Measurements from ENCODE around the gene ALPL.
A peak's percentile ranks its signal among the peaks of the same experiment; 100 is the strongest.
"Not testable (repeated sequence)": the region's sequence is repeated elsewhere in the genome, so short reads cannot be mapped to it uniquely, and the experiment has no call there.

ALPL gene

GRCh38 chr1:21507511-21508270 lies 1.5 kb upstream of the ALPL start:
- no peak for DNase-seq (ENCODE audit: low read depth in 2 of 2)

DNA sequence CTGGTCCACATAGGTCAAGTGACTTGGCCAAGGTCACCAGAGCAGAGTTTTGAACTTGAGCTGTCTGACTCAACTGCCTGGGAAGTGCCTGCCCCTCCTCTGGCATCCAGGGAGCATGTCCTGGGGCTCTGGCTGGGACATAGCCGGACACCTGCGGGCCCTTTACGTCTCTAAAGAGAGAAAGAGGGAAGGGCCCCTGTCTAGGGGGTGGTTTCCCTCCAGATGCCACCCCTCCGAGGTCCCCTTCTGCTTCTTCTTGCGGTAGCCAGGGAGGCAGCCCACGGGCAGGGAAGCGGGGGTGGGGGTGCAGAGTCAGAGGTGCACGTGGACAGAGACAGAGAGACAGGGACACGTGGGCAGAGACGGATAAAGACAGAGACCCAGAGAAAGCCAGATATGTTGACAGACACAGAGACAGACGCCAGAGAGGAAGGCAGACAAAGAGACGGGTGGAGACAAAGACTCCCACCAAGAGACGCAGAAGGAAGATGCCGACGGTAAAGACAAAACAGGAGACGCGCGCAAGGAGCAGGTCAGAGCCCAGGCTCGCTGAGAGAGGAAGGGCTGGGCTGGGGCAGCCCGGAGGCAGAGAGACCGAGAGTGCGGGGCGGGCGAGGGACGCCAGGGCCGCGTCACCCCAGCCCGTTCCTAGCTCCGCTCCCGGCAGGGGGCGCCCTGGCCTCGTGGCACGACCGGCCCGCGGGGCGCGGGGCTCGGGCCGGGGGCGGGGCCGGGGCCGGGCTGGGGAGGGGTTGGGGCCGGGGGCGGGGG lies 458 bp upstream of the ALPL start:
- peak in 1 of 2 donors; percentile 9 for DNase-seq (ENCODE audit: low read depth in 2 of 2)

DNA sequence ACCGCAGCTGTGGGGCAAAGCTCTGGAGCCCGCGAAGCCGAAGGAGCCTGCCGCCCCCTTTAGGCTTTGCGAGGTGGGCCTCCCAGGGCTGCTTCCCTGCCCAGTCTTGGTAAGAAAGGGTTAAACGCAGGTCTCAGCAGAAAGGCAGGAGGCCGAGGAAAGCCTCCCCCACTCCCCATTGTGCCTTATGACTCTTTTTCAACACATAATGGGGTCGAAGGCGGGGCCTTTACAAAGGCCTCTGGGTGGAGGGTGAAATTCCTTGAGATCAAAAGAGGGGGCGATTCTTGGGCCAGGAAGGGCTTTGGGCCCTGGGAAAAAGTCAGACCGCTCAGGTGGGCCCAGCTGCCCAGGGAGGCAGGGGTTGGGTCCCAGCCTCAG lies 880 bp downstream of the ALPL start:
- no peak for DNase-seq (ENCODE audit: low read depth in 2 of 2)

GRCh38 chr1:21510885-21511578 lies 1.8 kb downstream of the ALPL start:
- DNase-seq (ENCODE audit: low read depth in 2 of 2), result no peak

GRCh38 chr1:21511579-21512522 lies 2.6 kb downstream of the ALPL start:
- no peak for DNase-seq (ENCODE audit: low read depth in 2 of 2)

DNA sequence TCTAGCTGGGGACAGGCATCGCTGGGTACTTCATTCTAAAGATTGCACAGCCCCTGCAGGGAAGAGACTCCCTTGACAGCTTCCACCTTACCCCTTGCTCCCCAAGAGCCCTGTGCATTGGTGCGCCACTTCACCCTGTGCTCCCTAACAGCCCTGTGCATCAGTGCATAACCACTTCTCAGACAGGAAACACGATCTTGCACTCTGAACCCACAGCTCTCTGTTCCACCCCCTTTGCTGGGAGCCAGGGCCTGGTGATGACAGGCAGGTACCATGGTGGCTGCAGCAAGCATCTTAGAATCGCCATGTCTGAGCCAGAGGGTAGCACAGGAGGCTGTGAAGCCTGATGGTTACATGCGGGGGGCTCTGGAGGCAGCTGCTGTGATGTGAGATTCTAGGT lies 5.0 kb downstream of the ALPL start:
- DNase-seq (ENCODE audit: low read depth in 2 of 2), result no peak

DNA sequence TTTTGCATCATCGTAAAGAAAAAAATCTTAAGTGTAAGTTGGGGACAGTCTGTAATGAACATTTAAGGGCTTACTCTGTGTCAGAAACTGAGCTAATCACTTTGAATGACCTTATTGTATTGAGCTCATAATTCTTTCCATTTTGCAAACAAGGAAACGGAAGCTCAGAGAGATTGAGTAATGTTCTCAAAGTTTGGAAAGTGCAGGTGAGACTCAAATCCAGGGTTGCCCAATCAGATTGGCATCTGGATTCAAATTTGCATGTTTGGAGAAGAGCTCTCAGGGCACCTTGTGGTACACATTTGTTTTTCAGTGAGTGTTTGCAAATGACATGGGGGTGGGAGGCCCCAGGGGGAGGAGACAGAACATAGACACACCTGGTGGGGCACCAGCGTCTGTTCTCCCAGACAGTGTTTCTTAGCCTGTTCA lies 8.0 kb downstream of the ALPL start:
- DNase-seq (ENCODE audit: low read depth in 2 of 2), result no peak

GRCh38 chr1:21517660-21518480 lies 8.6 kb downstream of the ALPL start:
- no peak for DNase-seq (ENCODE audit: low read depth in 2 of 2)

DNA sequence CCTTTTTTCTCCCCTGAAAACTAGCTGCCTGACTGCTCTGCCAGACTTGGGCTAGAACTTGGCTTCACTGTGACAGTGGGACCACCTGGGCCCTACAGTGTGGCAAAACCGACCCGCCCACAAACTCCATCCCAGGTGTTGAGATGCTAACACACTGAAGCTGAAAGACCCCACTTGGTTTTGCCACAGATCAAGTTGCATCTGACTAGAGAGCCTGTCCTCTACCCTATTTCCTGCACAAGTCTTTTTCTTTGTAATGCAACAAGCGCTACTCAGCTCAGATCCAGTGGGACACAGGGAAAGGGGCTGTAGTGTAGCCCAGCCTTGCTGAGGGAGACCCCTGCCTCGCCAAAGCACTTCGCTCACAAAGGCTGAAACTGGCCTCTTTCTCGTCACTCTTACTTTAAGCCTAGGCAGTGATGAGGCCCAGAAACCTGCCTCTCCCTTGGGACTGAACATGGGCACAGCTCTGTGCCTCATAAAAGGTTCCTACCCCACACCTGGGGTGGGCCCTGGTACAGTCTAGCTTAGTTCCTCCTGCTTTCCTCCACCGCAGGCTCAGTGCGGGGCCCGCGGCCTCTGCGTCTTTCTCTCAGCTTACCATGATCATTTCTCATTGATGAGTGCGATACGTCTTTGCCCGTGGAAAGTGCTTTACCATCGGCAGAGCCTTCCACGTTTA lies 9.7 kb downstream of the ALPL start:
- DNase-seq (ENCODE audit: low read depth in 2 of 2), result no peak

GRCh38 chr1:21519486-21520070 lies 10.4 kb downstream of the ALPL start:
- not testable (repeated sequence) for DNase-seq (ENCODE audit: low read depth in 2 of 2)

GRCh38 chr1:21520899-21521716 lies 11.9 kb downstream of the ALPL start:
- DNase-seq (ENCODE audit: low read depth in 2 of 2), result no peak

DNA sequence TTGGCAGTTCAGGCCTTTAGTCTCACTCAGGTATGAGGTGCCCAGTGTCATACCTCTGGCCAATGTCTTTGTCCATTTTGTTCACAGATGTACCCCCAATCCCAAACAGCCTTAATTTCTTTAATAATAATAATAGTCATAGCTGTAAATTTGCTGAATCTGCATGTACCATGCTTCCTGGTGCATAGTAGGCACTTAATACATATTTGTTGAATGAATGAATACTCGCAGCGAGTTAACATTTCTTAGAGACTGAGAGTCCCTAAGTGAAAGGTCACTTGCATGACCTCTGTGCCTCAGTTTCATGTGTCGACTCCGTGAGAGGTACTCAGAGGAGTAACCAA lies 12.5 kb downstream of the ALPL start:
- DNase-seq (ENCODE audit: low read depth in 2 of 2), result no peak

DNA sequence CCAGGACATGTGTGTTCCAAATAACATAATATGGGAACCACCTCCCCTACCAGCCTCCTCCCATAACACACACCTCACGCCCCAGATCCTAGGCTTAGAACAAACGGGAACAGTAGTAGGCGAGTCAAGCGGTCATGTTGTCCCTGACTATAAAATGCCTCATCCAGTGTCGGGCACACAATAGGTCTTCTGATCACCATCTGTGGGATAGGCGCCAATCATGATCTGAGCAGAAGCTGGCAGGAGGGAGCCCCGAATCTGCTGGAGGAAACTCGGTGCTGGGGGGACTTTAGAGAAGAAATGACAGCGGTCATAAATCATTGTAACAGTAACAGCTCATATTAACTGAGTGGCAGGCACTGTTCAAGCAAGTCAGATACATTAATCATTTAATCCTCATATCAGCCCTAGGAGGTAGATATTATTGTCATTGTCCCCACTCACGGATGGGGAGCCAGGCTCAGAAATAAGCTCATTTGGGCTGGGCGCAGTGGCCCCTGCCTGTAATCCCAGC lies 13.4 kb downstream of the ALPL start:
- no peak for DNase-seq (ENCODE audit: low read depth in 2 of 2)

DNA sequence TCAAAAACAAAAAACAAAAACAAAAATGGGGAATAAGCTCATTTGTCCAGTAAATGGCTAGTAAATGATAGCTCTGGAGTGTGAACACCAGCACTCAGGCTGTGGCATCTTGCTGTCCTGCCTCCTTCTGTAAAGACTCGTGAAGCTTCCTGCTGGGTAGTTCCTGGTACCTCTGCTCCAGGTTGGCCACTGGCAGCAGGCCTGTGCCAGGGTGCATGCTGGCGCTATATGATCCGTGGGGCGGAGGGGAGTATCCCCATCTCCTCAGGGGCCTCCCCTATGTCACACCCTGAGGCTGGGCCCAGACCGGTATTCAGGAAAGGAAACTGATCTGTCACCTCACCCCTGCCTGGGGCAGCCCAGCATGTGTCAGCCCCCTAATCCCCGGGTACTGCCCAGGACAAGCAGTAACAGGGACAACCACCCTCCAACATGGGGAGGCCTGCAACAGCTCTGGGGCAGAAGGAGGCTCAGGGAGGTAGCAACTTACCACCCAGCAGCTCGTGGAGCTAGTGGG lies 14.1 kb downstream of the ALPL start:
- no peak for DNase-seq (ENCODE audit: low read depth in 2 of 2)

DNA sequence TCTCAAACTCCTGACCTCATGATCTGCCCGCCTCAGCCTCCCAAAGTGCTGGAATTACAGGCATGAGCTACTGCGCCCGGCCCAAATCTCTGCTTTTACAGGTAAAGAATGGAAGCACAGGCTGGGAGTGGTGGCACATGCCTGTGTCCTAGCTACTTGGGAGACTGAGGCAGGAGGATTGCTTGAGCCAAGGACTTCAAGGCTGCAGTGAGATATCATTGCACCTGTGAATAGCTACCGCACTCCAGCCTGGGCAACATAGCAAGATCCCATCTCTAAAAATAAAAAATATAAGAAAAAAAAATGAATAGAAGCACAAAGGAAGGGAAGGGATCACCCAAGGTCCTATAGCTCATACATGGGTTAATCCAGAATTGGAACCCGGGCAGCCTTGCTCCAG lies 15.0 kb downstream of the ALPL start:
- DNase-seq (ENCODE audit: low read depth in 2 of 2), result no peak

DNA sequence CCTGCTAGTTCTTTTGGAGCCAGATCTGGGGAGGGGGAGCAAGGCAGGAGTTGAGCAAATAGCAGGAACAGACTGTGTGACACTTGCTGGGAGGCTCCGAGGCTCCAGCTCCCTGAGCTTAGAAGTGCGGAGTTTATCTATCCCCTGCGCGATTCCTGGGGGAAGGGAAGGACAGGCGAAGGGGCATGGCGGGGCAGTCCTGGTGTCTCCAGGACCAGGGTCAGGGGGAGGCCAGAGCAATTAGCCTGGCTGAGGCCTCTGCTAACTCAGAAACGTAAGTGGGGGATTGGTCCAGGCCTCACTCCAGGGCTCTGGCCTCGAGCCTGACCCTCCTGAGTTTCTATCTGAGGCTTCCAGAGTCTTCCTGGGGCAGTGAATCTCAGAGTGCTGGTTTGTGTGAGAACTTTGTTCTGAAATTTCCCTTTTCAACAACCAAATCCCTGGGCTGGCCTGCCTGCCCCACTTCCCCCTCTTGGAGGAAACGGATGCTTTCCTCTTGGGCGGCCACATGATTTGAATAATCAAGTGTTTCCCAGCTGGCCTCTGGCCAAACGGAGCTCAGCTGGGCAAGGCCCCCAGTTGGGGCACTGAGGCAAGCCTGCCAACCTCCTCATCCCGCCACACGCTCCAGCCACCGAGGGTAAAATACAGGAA lies 15.6 kb downstream of the ALPL start:
- no peak for DNase-seq (ENCODE audit: low read depth in 2 of 2)

- DNase-seq (ENCODE audit: low read depth in 2 of 2), result no peak
These were observed 16.1 kb downstream of the ALPL start for GRCh38 chr1:21525340-21525717.

DNA sequence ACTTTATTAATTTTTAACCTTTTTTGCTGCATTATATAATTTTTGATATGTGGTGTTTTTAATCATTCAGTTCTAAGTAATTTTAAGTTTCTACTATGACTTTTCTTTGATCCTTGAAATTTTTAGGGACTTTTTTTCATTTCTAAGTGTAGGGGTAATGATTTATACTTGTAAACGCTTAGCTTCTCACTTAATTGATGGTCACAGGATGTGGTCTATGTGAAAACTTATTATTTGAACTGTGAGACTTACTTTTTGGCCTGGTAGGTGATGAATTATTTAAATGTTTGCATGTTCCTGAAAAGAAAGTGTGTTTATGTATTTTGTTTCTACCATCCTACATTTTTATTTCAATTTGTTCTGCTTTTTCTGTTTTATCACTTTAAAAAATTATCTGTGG lies 17.2 kb downstream of the ALPL start:
- DNase-seq (ENCODE audit: low read depth in 2 of 2), result no peak
